ENCODE data around the gene PDGFD. TPM values are rescaled to one million over a fixed set of nuclear protein-coding genes. Genes with fewer than 3 reads are reported as not detected.

The PDGFD gene
- total RNA-seq, 1 donor from 2014 or later: 8.0 TPM

GRCh38 chr11:104086621-104087020 lies 77.3 kb downstream of the PDGFD start:
- Mint-ChIP-seq H3K27me3 (no peaks in the 10 kb centered on the region), H3K36me3 (ENCODE audit: insufficient read depth) (no peaks in the 10 kb centered on the region), H3K4me3 (ENCODE audit: low read depth) (no peak overlapping the region), H3K9me3 (ENCODE audit: low read depth) (no peaks in the 10 kb centered on the region), H3K4me1 (ENCODE audit: low read depth) (peaks cover 3% of the 10 kb centered on the region), H3K27ac (no peak overlapping the region)
- no peak for TF ChIP-seq CTCF (IDR thresholded peaks at IDR 0.05; ENCODE audit: unreplicated experiment)
- DNase-seq (ENCODE audit: low spot score, unreplicated experiment): no peak

DNA sequence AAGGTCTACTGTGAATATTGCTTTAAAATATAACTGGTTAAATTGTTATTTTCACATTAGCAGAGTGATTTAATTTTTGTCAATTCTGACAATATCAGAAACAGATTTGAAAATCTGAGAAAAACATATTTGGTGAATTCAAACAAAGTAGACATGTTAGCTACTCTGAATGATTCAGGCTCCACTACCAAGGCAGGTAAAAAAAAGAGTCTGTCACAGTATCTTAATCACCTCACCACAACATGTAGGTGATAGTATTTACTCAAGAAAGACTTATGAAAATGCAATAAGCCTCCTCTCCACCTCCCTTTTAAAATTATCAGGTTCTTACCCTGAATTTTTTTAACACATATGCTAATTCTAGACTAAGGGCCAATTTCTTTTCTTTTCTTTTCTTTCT lies 85.0 kb downstream of the PDGFD start:
- Mint-ChIP-seq H3K27me3 (no peaks in the 10 kb centered on the region), H3K36me3 (ENCODE audit: insufficient read depth) (no peaks in the 10 kb centered on the region), H3K9me3 (ENCODE audit: low read depth) (no peaks in the 10 kb centered on the region), H3K27ac (no peak overlapping the region), H3K4me3 (ENCODE audit: low read depth) (no peak overlapping the region), H3K4me1 (ENCODE audit: low read depth) (no peaks in the 10 kb centered on the region)
- TF ChIP-seq CTCF (IDR thresholded peaks at IDR 0.05; ENCODE audit: unreplicated experiment): no peak
- no peak for DNase-seq (ENCODE audit: low spot score, unreplicated experiment)

- Mint-ChIP-seq H3K36me3 (ENCODE audit: insufficient read depth) (no peaks in the 10 kb centered on the region), H3K4me3 (ENCODE audit: low read depth) (no peak overlapping the region), H3K27me3 (no peaks in the 10 kb centered on the region), H3K27ac (no peak overlapping the region), H3K4me1 (ENCODE audit: low read depth) (no peaks in the 10 kb centered on the region), H3K9me3 (ENCODE audit: low read depth) (no peaks in the 10 kb centered on the region)
- DNase-seq (ENCODE audit: low spot score, unreplicated experiment): no peak
- no peak for TF ChIP-seq CTCF (IDR thresholded peaks at IDR 0.05; ENCODE audit: unreplicated experiment)
These were observed 85.7 kb downstream of the PDGFD start for GRCh38 chr11:104078245-104078644.

DNA sequence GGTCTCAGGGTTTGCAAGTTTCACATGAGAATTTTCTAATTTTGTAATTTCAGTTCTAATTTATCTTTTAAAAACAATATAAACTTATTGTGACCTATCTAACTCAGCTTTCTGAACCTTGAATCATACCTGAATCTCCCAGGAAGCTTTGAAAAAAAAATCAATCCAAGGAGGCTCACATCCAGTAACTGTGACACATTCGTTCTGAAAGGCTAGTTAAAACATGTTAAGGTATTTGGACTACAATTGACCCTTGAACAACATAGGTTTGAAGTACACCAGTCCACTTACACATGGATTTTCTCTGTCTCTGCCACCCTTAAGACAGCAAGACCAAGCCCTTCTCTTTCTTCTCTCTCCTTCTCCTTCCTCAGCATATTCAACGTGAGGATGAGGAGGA lies 87.5 kb downstream of the PDGFD start:
- DNase-seq (ENCODE audit: low spot score, unreplicated experiment): no peak

DNA sequence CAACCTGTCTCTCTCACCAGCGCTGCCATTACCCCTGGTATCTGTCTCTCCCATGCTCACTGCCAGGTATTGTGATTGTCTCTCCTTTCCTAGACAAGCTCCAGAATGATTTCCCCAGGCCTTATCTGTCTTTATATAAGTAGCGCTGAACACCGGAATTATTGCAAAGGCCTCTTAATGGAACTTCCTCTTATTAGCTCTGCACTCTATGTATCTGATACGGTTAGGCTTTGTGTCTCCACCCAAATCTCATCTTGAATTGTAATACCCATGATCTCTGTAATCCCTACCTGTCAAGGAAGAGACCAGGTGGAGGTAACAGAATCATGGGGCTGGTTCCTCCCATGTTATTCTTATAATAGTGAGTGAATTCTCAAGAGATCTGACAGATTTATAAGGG lies 88.2 kb downstream of the PDGFD start:
- DNase-seq (ENCODE audit: low spot score, unreplicated experiment): no peak
- Mint-ChIP-seq H3K27me3 (no peaks in the 10 kb centered on the region), H3K27ac (no peak overlapping the region), H3K36me3 (ENCODE audit: insufficient read depth) (no peaks in the 10 kb centered on the region), H3K4me1 (ENCODE audit: low read depth) (no peaks in the 10 kb centered on the region), H3K9me3 (ENCODE audit: low read depth) (no peaks in the 10 kb centered on the region), H3K4me3 (ENCODE audit: low read depth) (no peak overlapping the region)
- no peak for TF ChIP-seq CTCF (IDR thresholded peaks at IDR 0.05; ENCODE audit: unreplicated experiment)

More for the DNA sequence above, 87.5 kb downstream of the PDGFD start:
- Mint-ChIP-seq H3K9me3 (ENCODE audit: low read depth) (no peaks in the 10 kb centered on the region), H3K36me3 (ENCODE audit: insufficient read depth) (no peaks in the 10 kb centered on the region), H3K4me1 (ENCODE audit: low read depth) (no peaks in the 10 kb centered on the region), H3K27ac (no peak overlapping the region), H3K4me3 (ENCODE audit: low read depth) (no peak overlapping the region), H3K27me3 (no peaks in the 10 kb centered on the region)
- TF ChIP-seq CTCF (IDR thresholded peaks at IDR 0.05; ENCODE audit: unreplicated experiment): no peak
